ENCODE results near the gene PDE4D.

- TF ChIP-seq CTCF (conservative IDR thresholded peaks at IDR 0.05; ENCODE audit: low read length) (no peak), EZH2phosphoT487 (IDR thresholded peaks at IDR 0.05; ENCODE audit: borderline replicate concordance, low read depth, low read length) (no peak)
Observed at GRCh38 chr5:59199868-59200267, 693.7 kb downstream of the PDE4D start.
